A549 (cell line): ENCODE data around the gene SLC24A3. TPM values are rescaled to one million over a fixed set of nuclear protein-coding genes. Genes with fewer than 3 reads are reported as not detected.

Source experiments
- ATAC-seq, 2 experiments: fragments of 200-7000 bp in 1 of 2; fragments of >200 bp in 1 of 2; cut with Nextera tagmentation in 1 of 2; cut with Tn5 transposase in 1 of 2; 3 replicates each; pipeline versions ENCODE4 v1.8.0 to v1.9.1; 2018 to 2020; ENCODE audit warnings: mild to moderate bottlenecking in 1 of 2, moderate library complexity in 1 of 2
- CTCF ChIA-PET: fragments of 300-600 bp; sonication (Branson Sonifier 250); formaldehyde crosslinking; extraction: SDS; loops from one replicate; lab custom pipeline; 2021; ENCODE audit warnings: antibody characterized with exemption, inconsistent platforms; lab: Yijun Ruan, JAX
- POLR2A ChIA-PET: fragments of 350-600 bp; formaldehyde crosslinking; extraction: SDS; loops from one replicate; lab custom pipeline; 2021; ENCODE audit warnings: antibody characterized with exemption, inconsistent platforms; lab: Yijun Ruan, JAX
- DNase-seq, 2 experiments: peaks; one replicate each; pipeline versions ENCODE4 v3.0.0 to v3.0.0-alpha.2; 2011 to 2016; ENCODE audit warnings: low read depth in 1 of 2, low spot score in 1 of 2
- FAIRE-seq: peaks from 2 replicates; lab custom pipeline; 2011; peaks lifted over from hg19 to GRCh38; lab: Jason Lieb, UNC
- H3K27ac ChIP-seq, 2 experiments: fragments of >200 bp; sonication (Bioruptor Twin); formaldehyde crosslinking; 3 replicates each; pipeline ENCODE4 v1.5.1; 2016 to 2017
- H3K4me1 ChIP-seq: fragments of >200 bp; sonication (Bioruptor Twin); formaldehyde crosslinking; 3 replicates; pipeline ENCODE4 v1.6.1; 2016
- H3K4me2 ChIP-seq: fragments of >200 bp; sonication (Bioruptor Twin); formaldehyde crosslinking; 3 replicates; pipeline ENCODE4 v1.6.1; 2016
- H3K4me3 ChIP-seq: fragments of >200 bp; sonication (Bioruptor Twin); formaldehyde crosslinking; 3 replicates; pipeline ENCODE4 v1.5.1; 2016
- H3K9me3 ChIP-seq: fragments of >200 bp; sonication (Bioruptor Twin); formaldehyde crosslinking; 3 replicates; pipeline ENCODE4 v1.6.1; 2016
- ATOH8 ChIP-seq: fragments of 250-450 bp; sonication (Bioruptor Pico); IDR thresholded peaks from 2 replicates; pipeline ENCODE4 v1.5.0; 2020; ENCODE audit warnings: low read depth, mild to moderate bottlenecking, moderate library complexity
- BHLHE40 ChIP-seq: IDR thresholded peaks from 2 replicates; pipeline ENCODE4 v1.6.1; 2012; ENCODE audit warnings: low read depth, low read length, inconsistent platforms
- CBX2 ChIP-seq: fragments of 200-600 bp; sonication (generic); IDR thresholded peaks from 2 replicates; pipeline ENCODE4 v1.6.1; 2016; ENCODE audit warnings: low read depth, mild to moderate bottlenecking, borderline replicate concordance
- CHD2 ChIP-seq: fragments of 150-350 bp; IDR thresholded peaks from 2 replicates; pipeline ENCODE4 v1.6.1; 2014; ENCODE audit warnings: low read length; ENCODE audit not compliant: partially characterized antibody
- FOSL2 ChIP-seq, 2 experiments: fragments of 450-650 bp in 1 of 2; fragments of >200 bp in 1 of 2; sonication (Bioruptor Twin) in 1 of 2; formaldehyde crosslinking; IDR thresholded peaks; 2 replicates each; pipeline versions ENCODE4 v1.5.0 to v1.6.1; 2016 to 2020; ENCODE audit warnings: mild to moderate bottlenecking in 1 of 2, moderate library complexity in 1 of 2
- GATA3 ChIP-seq: IDR thresholded peaks from 2 replicates; pipeline ENCODE4 v1.6.1; 2012; ENCODE audit warnings: borderline replicate concordance
- HEYL ChIP-seq: fragments of 250-450 bp; sonication (Bioruptor Pico); IDR thresholded peaks from 2 replicates; pipeline ENCODE4 v1.8.0; 2021; ENCODE audit warnings: mild to moderate bottlenecking, moderate library complexity
- HOXA7 ChIP-seq: fragments of 250-450 bp; sonication (Bioruptor Pico); IDR thresholded peaks from 2 replicates; pipeline ENCODE4 v1.5.0; 2020; ENCODE audit warnings: mild to moderate bottlenecking, moderate library complexity
- JUNB ChIP-seq: fragments of >200 bp; sonication (Bioruptor Twin); formaldehyde crosslinking; IDR thresholded peaks from 2 replicates; pipeline ENCODE4 v1.6.1; 2016
- MAFK ChIP-seq: fragments of 450-650 bp; IDR thresholded peaks from 2 replicates; pipeline ENCODE4 v1.6.1; 2014; ENCODE audit not compliant: partially characterized antibody
- MYC ChIP-seq: IDR thresholded peaks from 2 replicates; pipeline ENCODE4 v1.6.1; 2012; ENCODE audit warnings: mild to moderate bottlenecking, inconsistent platforms, low read length, improper control_type of control experiment, borderline replicate concordance
- NFE2L2 ChIP-seq: fragments of 150-350 bp; conservative IDR thresholded peaks from 2 replicates; pipeline ENCODE4 v1.6.1; 2014; ENCODE audit warnings: low read length
- PHF8 ChIP-seq: fragments of 200-600 bp; sonication (generic); IDR thresholded peaks from 2 replicates; pipeline ENCODE4 v1.6.1; 2016; ENCODE audit warnings: low read depth, mild to moderate bottlenecking, antibody characterized with exemption, moderate library complexity, borderline replicate concordance
- TP53 ChIP-seq: fragments of 250-450 bp; sonication (Bioruptor Pico); IDR thresholded peaks from 2 replicates; pipeline ENCODE4 v1.5.0; 2021; ENCODE audit warnings: mild to moderate bottlenecking, moderate library complexity
- ZC3H11A ChIP-seq: fragments of 450-650 bp; IDR thresholded peaks from 2 replicates; pipeline ENCODE4 v1.6.1; 2014; ENCODE audit warnings: antibody characterized with exemption, mild to moderate bottlenecking
- ZFP36 ChIP-seq: fragments of 450-650 bp; IDR thresholded peaks from 2 replicates; pipeline ENCODE4 v1.6.1; 2014; ENCODE audit warnings: borderline replicate concordance; ENCODE audit not compliant: partially characterized antibody
- ZNF302 ChIP-seq: fragments of 250-450 bp; sonication (Bioruptor Pico); IDR thresholded peaks from 2 replicates; pipeline ENCODE4 v1.9.0; 2021; ENCODE audit warnings: inconsistent platforms, mild to moderate bottlenecking, moderate library complexity
- WGBS: methylation state at CpG from one replicate; pipeline ENCODE4 v1.1.6; 2017; ENCODE audit errors: missing lambda C conversion rate; 5-methylcytosine and 5-hydroxymethylcytosine counted together
- polyA plus RNA-seq, 4 experiments: library from polyadenylated mRNA; depleted of rRNA in 3 of 4; stranded (reverse); fragments of >200 nt; fragmentation: RNase III in 1 of 4; extraction: RNeasy Plus Mini Kit Qiagen cat#74134 plus additional on column Dnase treatment in 1 of 4; gene quantifications; 2 replicates in 3 of 4; 3 replicates in 1 of 4; pipeline ENCODE4 v1.2.3, GENCODE V29; 2011 to 2017
- TF ChIP-seq, protein P1 (sequence below): IDR thresholded peaks from 2 replicates; pipeline ENCODE4 v1.6.1; 2012
- TF ChIP-seq, protein P2 (sequence below): fragments of >200 bp; sonication (Bioruptor Twin); formaldehyde crosslinking; IDR thresholded peaks from 3 replicates; pipeline ENCODE4 v1.6.1; 2016
- TF ChIP-seq, protein P3 (sequence below): IDR thresholded peaks from 2 replicates; pipeline ENCODE4 v1.6.1; 2012
- TF ChIP-seq, protein P4 (sequence below): fragments of 250-450 bp; sonication (Bioruptor Pico); IDR thresholded peaks from 2 replicates; pipeline ENCODE4 v1.5.0; 2021; ENCODE audit warnings: mild to moderate bottlenecking, moderate library complexity, borderline replicate concordance
- TF ChIP-seq, protein P5 (sequence below): fragments of 200-600 bp; sonication (generic); IDR thresholded peaks from 2 replicates; pipeline ENCODE4 v1.6.1; 2016; ENCODE audit warnings: antibody characterized with exemption, mild to moderate bottlenecking, moderate library complexity

Gene SLC24A3
- polyA plus RNA-seq, 2 of the 4 experiments (the other 2 are of a cell fraction), result 0.08 TPM; not detected in 1

DNA sequence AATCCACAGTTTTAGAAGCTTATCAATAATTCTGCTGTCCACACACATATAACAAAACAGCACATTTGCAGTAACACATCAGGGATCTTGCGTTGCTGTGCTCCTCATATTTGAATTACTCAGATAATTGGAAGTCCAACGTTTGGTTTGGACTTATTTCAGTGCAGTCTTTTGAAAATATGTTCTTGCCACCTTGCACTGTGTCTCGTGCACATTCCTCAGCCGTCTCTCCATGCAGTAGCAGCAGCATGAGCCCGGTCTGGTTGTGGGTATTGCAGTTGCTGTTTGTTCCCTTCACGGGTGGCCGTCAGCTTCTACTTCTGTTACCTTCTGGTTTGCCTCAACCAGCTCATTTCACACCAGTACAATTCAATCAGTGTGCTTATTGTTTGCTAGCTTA is 215.5 kb downstream of the SLC24A3 start:
- DNase-seq, result no peak
- ChIA-PET CTCF (no interaction called here), POLR2A (no interaction called here)
- no peaks in the 10 kb centered on the region for H3K4me1 ChIP-seq
- H3K9me3 ChIP-seq, result no peaks in the 10 kb centered on the region
- ATAC-seq, result no peak
- 3% methylated on average over 7 of the region's 7 CpGs for WGBS
- no peak for FAIRE-seq
- no peak overlapping the region for H3K4me2 ChIP-seq
- TF ChIP-seq ZNF302 (CRISPR knock-in tag) (no peak), ZC3H11A (no peak), GATA3 (no peak), PHF8 (no peak), ATOH8 (CRISPR knock-in tag) (no peak), JUNB (no peak)
- TF ChIP-seq, protein P1, sequence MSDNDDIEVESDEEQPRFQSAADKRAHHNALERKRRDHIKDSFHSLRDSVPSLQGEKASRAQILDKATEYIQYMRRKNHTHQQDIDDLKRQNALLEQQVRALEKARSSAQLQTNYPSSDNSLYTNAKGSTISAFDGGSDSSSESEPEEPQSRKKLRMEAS, result no peak
- TF ChIP-seq, protein P2, sequence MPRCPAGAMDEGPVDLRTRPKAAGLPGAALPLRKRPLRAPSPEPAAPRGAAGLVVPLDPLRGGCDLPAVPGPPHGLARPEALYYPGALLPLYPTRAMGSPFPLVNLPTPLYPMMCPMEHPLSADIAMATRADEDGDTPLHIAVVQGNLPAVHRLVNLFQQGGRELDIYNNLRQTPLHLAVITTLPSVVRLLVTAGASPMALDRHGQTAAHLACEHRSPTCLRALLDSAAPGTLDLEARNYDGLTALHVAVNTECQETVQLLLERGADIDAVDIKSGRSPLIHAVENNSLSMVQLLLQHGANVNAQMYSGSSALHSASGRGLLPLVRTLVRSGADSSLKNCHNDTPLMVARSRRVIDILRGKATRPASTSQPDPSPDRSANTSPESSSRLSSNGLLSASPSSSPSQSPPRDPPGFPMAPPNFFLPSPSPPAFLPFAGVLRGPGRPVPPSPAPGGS, result no peak
- TF ChIP-seq, protein P3, sequence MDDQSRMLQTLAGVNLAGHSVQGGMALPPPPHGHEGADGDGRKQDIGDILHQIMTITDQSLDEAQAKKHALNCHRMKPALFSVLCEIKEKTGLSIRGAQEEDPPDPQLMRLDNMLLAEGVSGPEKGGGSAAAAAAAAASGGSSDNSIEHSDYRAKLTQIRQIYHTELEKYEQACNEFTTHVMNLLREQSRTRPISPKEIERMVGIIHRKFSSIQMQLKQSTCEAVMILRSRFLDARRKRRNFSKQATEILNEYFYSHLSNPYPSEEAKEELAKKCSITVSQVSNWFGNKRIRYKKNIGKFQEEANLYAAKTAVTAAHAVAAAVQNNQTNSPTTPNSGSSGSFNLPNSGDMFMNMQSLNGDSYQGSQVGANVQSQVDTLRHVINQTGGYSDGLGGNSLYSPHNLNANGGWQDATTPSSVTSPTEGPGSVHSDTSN, result no peak
- TF ChIP-seq, all 56 proteins: peak for 0
- Histone ChIP-seq H3K27ac (no peak overlapping the region), H3K4me3 (no peak overlapping the region)

DNA sequence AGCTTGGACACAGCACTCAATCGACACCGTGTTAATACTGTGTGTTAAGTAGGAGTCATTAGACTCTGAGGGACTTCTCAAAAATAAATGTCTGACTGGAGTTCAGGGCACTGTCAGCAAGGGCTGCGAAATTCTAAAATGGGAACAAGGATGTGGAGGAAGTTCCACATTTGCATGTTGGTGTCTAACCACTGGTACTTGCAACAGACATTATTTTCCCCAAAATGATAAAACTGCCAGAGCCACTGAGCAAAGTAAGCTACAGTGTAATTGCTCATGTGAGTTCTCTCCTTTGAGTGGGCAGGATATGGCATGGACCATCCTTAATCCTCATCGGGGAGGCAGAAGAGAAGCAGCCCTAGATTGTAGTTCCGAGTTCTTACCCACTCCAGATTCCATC is 215.9 kb downstream of the SLC24A3 start:
- FAIRE-seq (no peak), DNase-seq (no peak), ATAC-seq (no peak)
- H3K9me3 ChIP-seq, result no peaks in the 10 kb centered on the region
- no peaks in the 10 kb centered on the region for H3K4me1 ChIP-seq
- TF ChIP-seq FOSL2 (IDR thresholded peaks at IDR 0.05) (no peak), FOSL2 (CRISPR knock-in tag; IDR thresholded peaks at IDR 0.05) (no peak), MYC (no peak), ATOH8 (CRISPR knock-in tag) (no peak), ZFP36 (no peak), HEYL (CRISPR knock-in tag) (no peak), CHD2 (no peak), TP53 (no peak), CBX2 (no peak), MAFK (no peak)
- no peak overlapping the region for H3K4me2 ChIP-seq
- H3K27ac ChIP-seq, result no peak overlapping the region
- WGBS, result 2% methylated on average over 5 of the region's 5 CpGs
- ChIA-PET POLR2A (no interaction called here), CTCF (no interaction called here)
- no peak overlapping the region for H3K4me3 ChIP-seq

- ATAC-seq (no peak), DNase-seq (no peak), FAIRE-seq (no peak)
- Histone ChIP-seq H3K27ac (no peak overlapping the region), H3K4me1 (no peaks in the 10 kb centered on the region), H3K4me2 (no peak overlapping the region), H3K4me3 (no peak overlapping the region), H3K9me3 (no peaks in the 10 kb centered on the region)
- CTCF ChIA-PET, result no interaction called here
- WGBS, result 6% methylated on average over 7 of the region's 7 CpGs
- POLR2A ChIA-PET, result no interaction called here
- TF ChIP-seq GATA3 (no peak), BHLHE40 (no peak), ZNF302 (CRISPR knock-in tag) (no peak), NFE2L2 (no peak), HOXA7 (CRISPR knock-in tag) (no peak)
- TF ChIP-seq, protein P4, sequence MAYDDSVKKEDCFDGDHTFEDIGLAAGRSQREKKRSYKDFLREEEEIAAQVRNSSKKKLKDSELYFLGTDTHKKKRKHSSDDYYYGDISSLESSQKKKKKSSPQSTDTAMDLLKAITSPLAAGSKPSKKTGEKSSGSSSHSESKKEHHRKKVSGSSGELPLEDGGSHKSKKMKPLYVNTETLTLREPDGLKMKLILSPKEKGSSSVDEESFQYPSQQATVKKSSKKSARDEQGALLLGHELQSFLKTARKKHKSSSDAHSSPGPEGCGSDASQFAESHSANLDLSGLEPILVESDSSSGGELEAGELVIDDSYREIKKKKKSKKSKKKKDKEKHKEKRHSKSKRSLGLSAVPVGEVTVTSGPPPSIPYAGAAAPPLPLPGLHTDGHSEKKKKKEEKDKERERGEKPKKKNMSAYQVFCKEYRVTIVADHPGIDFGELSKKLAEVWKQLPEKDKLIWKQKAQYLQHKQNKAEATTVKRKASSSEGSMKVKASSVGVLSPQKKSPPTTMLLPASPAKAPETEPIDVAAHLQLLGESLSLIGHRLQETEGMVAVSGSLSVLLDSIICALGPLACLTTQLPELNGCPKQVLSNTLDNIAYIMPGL (CRISPR knock-in tag), result no peak
- TF ChIP-seq, protein P2, result no peak
- TF ChIP-seq, protein P5, sequence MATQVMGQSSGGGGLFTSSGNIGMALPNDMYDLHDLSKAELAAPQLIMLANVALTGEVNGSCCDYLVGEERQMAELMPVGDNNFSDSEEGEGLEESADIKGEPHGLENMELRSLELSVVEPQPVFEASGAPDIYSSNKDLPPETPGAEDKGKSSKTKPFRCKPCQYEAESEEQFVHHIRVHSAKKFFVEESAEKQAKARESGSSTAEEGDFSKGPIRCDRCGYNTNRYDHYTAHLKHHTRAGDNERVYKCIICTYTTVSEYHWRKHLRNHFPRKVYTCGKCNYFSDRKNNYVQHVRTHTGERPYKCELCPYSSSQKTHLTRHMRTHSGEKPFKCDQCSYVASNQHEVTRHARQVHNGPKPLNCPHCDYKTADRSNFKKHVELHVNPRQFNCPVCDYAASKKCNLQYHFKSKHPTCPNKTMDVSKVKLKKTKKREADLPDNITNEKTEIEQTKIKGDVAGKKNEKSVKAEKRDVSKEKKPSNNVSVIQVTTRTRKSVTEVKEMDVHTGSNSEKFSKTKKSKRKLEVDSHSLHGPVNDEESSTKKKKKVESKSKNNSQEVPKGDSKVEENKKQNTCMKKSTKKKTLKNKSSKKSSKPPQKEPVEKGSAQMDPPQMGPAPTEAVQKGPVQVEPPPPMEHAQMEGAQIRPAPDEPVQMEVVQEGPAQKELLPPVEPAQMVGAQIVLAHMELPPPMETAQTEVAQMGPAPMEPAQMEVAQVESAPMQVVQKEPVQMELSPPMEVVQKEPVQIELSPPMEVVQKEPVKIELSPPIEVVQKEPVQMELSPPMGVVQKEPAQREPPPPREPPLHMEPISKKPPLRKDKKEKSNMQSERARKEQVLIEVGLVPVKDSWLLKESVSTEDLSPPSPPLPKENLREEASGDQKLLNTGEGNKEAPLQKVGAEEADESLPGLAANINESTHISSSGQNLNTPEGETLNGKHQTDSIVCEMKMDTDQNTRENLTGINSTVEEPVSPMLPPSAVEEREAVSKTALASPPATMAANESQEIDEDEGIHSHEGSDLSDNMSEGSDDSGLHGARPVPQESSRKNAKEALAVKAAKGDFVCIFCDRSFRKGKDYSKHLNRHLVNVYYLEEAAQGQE, result no peak
Observed at GRCh38 chr20:19429538-19429937, 217.1 kb downstream of the SLC24A3 start.
